EH (cell line): Measurements from ENCODE around the gene YWHAB.
A peak's percentile ranks its signal among the peaks of the same experiment; 100 is the strongest.

Source experiments
- DNase-seq: peaks from one replicate; pipeline ENCODE4 v3.0.0-alpha.2; 2015; ENCODE audit warnings: low read depth

YWHAB gene

GRCh38 chr20:44914924-44915323, 29.4 kb downstream of the YWHAB start:
- DNase-seq, result no peak

GRCh38 chr20:44916586-44916985, 31.1 kb downstream of the YWHAB start:
- DNase-seq, result no peak

GRCh38 chr20:44917399-44917798, 31.9 kb downstream of the YWHAB start:
- no peak for DNase-seq

- no peak for DNase-seq
Measured at GRCh38 chr20:44918342-44918741, 32.8 kb downstream of the YWHAB start.

- DNase-seq, result no peak
Measured at GRCh38 chr20:44918761-44919160, 33.3 kb downstream of the YWHAB start.

GRCh38 chr20:44921447-44921846, 35.9 kb downstream of the YWHAB start:
- no peak for DNase-seq

- no peak for DNase-seq
Measured at GRCh38 chr20:44924541-44924940, 39.0 kb downstream of the YWHAB start.

GRCh38 chr20:44928595-44928994, 43.1 kb downstream of the YWHAB start:
- DNase-seq, result no peak

- no peak for DNase-seq
Measured at GRCh38 chr20:44930517-44931168, 45.1 kb downstream of the YWHAB start.

GRCh38 chr20:44931911-44932310, 46.4 kb downstream of the YWHAB start:
- DNase-seq, result peak; percentile 18

- no peak for DNase-seq
Measured at GRCh38 chr20:44932916-44933315, 47.4 kb downstream of the YWHAB start.

- DNase-seq, result no peak
Measured at GRCh38 chr20:44936510-44936909, 51.0 kb downstream of the YWHAB start.

- no peak for DNase-seq
Measured at GRCh38 chr20:44938637-44939036, 53.1 kb downstream of the YWHAB start.

GRCh38 chr20:44941120-44941691, 55.7 kb downstream of the YWHAB start:
- no peak for DNase-seq

- no peak for DNase-seq
Measured at GRCh38 chr20:44942264-44942973, 56.9 kb downstream of the YWHAB start.

- no peak for DNase-seq
Measured at GRCh38 chr20:44943828-44944227, 58.3 kb downstream of the YWHAB start.

- no peak for DNase-seq
Measured at GRCh38 chr20:44945261-44945660, 59.8 kb downstream of the YWHAB start.

GRCh38 chr20:44946271-44946852, 60.9 kb downstream of the YWHAB start:
- DNase-seq, result no peak

GRCh38 chr20:44948107-44948506, 62.6 kb downstream of the YWHAB start:
- DNase-seq, result no peak

GRCh38 chr20:44948513-44948912, 63.0 kb downstream of the YWHAB start:
- no peak for DNase-seq

GRCh38 chr20:44950368-44950767, 64.9 kb downstream of the YWHAB start:
- no peak for DNase-seq

GRCh38 chr20:44952731-44953130, 67.2 kb downstream of the YWHAB start:
- no peak for DNase-seq

GRCh38 chr20:44954211-44954610, 68.7 kb downstream of the YWHAB start:
- no peak for DNase-seq
